ENCODE results near the gene TMEM143.

- TF ChIP-seq CTCF (IDR thresholded peaks at IDR 0.05; ENCODE audit: low read depth, low read length) (no peak), EZH2phosphoT487 (IDR thresholded peaks at IDR 0.05; ENCODE audit: low read depth) (no peak)
These were observed 78.8 kb downstream of the TMEM143 start for GRCh38 chr19:48284896-48285295.

All from OCI-LY3 (cell line).